ENCODE data around the gene GPR173.

Gene GPR173

DNA sequence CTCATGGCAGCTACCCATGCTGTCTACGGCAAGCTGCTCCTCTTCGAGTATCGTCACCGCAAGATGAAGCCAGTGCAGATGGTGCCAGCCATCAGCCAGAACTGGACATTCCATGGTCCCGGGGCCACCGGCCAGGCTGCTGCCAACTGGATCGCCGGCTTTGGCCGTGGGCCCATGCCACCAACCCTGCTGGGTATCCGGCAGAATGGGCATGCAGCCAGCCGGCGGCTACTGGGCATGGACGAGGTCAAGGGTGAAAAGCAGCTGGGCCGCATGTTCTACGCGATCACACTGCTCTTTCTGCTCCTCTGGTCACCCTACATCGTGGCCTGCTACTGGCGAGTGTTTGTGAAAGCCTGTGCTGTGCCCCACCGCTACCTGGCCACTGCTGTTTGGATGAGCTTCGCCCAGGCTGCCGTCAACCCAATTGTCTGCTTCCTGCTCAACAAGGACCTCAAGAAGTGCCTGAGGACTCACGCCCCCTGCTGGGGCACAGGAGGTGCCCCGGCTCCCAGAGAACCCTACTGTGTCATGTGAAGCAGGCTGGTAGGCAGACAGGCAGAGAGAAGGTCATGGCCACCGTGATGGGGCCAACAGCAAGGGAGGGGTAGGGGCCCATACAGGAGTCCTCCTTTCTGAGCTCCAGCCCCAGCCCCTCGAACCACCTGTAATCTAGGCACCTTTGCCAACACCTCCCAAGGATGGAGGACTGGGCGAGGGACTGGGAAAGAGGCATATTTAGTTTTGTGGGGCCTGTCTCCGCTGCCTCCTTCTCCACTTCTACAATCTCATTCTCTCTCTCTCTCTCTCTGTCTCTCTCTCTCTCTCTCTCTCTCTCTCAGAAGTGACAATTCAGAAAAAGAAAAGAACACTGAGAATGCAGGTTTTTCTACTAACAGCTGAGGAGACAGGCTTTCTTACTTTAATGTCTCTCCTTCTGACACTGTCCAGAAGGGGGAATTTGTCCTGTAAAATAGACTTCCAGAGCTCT is 28.9 kb downstream of the GPR173 start:
- Histone ChIP-seq H3K4me1 (ENCODE audit: low read length) (peaks cover 8% of the 10 kb centered on the region), H3K4me3 (ENCODE audit: low read length) (no peak overlapping the region), H3K36me3 (replicated peaks; ENCODE audit: low read depth, low read length) (no peaks in the 10 kb centered on the region), H3K79me2 (ENCODE audit: low read length) (peaks cover under 1% of the 10 kb centered on the region; the same call in 1 of the 2 replicates), H3K9ac (ENCODE audit: low read length) (no peak overlapping the region), H4K20me1 (ENCODE audit: insufficient read depth, low read length) (no peaks in the 10 kb centered on the region), H3K27ac (ENCODE audit: low read length) (no peak overlapping the region), H3K4me2 (ENCODE audit: low read length) (no peak overlapping the region), H3K27me3 (ENCODE audit: low read depth, low read length) (no peaks in the 10 kb centered on the region), H3K9me3 (ENCODE audit: insufficient read depth, low read length) (peaks cover under 1% of the 10 kb centered on the region; the same call in 1 of the 2 replicates), H2AFZ (ENCODE audit: low read depth, low read length) (no peak overlapping the region)
- no peak for TF ChIP-seq EZH2phosphoT487 (IDR thresholded peaks at IDR 0.05; ENCODE audit: low read depth)
- no peak for TF ChIP-seq CTCF (IDR thresholded peaks at IDR 0.05; ENCODE audit: low read depth, low read length)

DNA sequence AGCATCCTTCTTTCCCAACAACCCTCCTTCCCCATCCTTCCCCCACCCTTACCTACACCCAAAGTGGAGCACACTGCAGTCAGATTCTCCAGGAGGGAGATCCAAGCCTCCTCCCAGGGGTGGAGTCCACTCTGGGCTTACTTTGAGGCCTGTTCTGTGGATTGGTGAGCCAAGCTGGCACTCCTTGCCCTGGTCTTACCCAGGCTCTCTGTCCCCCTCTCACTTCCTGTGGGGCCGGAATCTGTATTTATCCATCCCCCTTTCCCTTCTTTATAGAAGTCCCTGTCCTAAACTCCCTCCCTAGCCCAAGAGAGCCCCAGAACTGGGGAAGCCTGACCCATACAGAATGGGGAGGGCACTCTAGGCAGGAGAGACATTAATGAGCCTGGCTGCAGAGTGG is 30.4 kb downstream of the GPR173 start:
- no peak for TF ChIP-seq EZH2phosphoT487 (IDR thresholded peaks at IDR 0.05; ENCODE audit: low read depth)
- no peak for TF ChIP-seq CTCF (IDR thresholded peaks at IDR 0.05; ENCODE audit: low read depth, low read length)
- Histone ChIP-seq H2AFZ (ENCODE audit: low read depth, low read length) (no peak overlapping the region), H3K4me3 (ENCODE audit: low read length) (no peak overlapping the region)

GRCh38 chrX:53080628-53081580 is 32.3 kb downstream of the GPR173 start:
- Histone ChIP-seq H3K4me3 (ENCODE audit: low read length) (peak overlapping the region; percentile 67), H3K27ac (ENCODE audit: low read length) (no peak overlapping the region), H3K9ac (ENCODE audit: low read length) (peak overlapping the region; percentile 50), H3K36me3 (replicated peaks; ENCODE audit: low read depth, low read length) (peaks cover 16% of the 10 kb centered on the region), H3K9me3 (ENCODE audit: insufficient read depth, low read length) (no peaks in the 10 kb centered on the region), H3K4me1 (ENCODE audit: low read length) (peaks cover 11% of the 10 kb centered on the region), H2AFZ (ENCODE audit: low read depth, low read length) (no peak overlapping the region), H3K27me3 (ENCODE audit: low read depth, low read length) (no peaks in the 10 kb centered on the region), H4K20me1 (ENCODE audit: insufficient read depth, low read length) (no peaks in the 10 kb centered on the region), H3K4me2 (ENCODE audit: low read length) (peak overlapping the region; percentile 64), H3K79me2 (ENCODE audit: low read length) (peaks cover 14% of the 10 kb centered on the region)
- TF ChIP-seq CTCF (IDR thresholded peaks at IDR 0.05; ENCODE audit: low read depth, low read length) (no peak), EZH2phosphoT487 (IDR thresholded peaks at IDR 0.05; ENCODE audit: low read depth) (no peak)

More for the DNA sequence above, 30.4 kb downstream of the GPR173 start:
- no peaks in the 10 kb centered on the region for H3K27me3 ChIP-seq (ENCODE audit: low read depth, low read length)
- no peak overlapping the region for H3K4me2 ChIP-seq (ENCODE audit: low read length)
- no peak overlapping the region for H3K27ac ChIP-seq (ENCODE audit: low read length)
- H3K79me2 ChIP-seq (ENCODE audit: low read length) = peaks cover 14% of the 10 kb centered on the region
- peaks cover 3% of the 10 kb centered on the region for H3K36me3 ChIP-seq (replicated peaks; ENCODE audit: low read depth, low read length)
- no peaks in the 10 kb centered on the region for H3K9me3 ChIP-seq (ENCODE audit: insufficient read depth, low read length)
- H4K20me1 ChIP-seq (ENCODE audit: insufficient read depth, low read length) = no peaks in the 10 kb centered on the region
- H3K9ac ChIP-seq (ENCODE audit: low read length) = no peak overlapping the region
- peaks cover 11% of the 10 kb centered on the region for H3K4me1 ChIP-seq (ENCODE audit: low read length)
